C4-2B (cell line): Measurements from ENCODE around the gene RPL13.

ENCODE experiments used
- H3K27ac ChIP-seq: fragments of 450-650 bp; 2 replicates; pipeline ENCODE4 v1.5.1; 2017
- CTCF ChIP-seq: fragments of 450-650 bp; conservative IDR thresholded peaks from 2 replicates; pipeline ENCODE4 v1.5.1; 2017; ENCODE audit warnings: mild to moderate bottlenecking
- ZFX ChIP-seq: fragments of 450-650 bp; IDR thresholded peaks from 2 replicates; pipeline ENCODE4 v1.6.1; 2017

The RPL13 gene

DNA sequence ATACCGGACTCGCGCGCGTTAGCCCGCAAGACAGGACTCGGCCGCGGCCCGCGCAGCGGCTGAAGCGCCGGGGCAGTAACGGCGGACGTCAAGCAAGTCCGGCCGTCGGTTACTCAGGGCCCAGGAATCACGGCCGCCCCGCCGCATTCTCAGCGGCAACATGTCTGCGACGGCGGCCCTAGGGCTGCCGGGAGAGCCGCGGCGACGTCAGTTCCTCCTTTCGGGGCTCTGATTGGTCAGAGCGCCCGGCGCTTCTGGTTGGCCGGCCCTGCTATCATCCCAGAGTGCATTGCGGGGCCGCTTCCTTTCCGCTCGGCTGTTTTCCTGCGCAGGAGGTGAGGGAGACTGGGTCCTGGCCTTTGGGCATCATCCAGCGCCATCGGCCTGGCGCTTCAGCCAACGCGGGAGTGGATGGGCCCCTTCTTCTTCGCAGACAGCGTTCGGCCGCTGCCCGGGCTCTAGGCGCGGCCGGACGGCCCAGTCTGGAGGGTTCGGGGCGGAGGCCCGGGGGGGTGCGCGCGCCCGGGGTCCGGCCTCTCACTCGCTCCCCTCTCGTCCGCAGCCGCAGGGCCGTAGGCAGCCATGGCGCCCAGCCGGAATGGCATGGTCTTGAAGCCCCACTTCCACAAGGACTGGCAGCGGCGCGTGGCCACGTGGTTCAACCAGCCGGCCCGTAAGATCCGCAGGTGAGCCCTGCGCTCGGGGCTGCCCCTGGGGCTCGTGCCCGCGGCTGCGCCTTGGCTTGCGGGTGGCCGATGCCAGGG lies at the start of gene RPL13:
TSS of gene RPL13 (plus strand) at position 305 of the 764 bp plus-strand sequence. CDS start at position 583, 278 bp downstream.
- no peak for TF ChIP-seq CTCF
- peak; percentile 88 for TF ChIP-seq ZFX
- peak within 1 kb of the TSS; percentile 98 for H3K27ac ChIP-seq

DNA sequence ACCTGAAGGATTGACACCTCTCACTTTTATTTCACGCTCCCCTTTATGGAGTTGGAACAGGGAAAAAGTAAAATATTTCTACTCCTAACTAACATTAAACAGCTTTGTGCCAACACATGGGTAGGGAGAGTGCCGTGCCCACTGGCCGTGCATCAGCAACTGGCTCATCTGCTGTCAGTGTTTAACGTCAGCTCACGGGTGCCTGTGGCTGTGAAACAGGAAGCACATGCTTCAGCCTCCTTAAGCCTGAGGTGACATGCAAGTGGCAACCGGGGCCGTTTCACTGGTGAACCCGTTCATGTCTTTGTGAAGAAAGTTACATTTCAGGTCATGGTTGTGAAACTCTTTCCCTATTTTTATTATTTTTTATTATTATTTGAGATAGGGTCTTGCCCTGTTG lies 49.1 kb upstream of the RPL13 start:
- no peak overlapping the region for H3K27ac ChIP-seq
- no peak for TF ChIP-seq CTCF
- no peak for TF ChIP-seq ZFX

GRCh38 chr16:89512453-89512852 lies 48.0 kb upstream of the RPL13 start:
- H3K27ac ChIP-seq, result no peak overlapping the region

DNA sequence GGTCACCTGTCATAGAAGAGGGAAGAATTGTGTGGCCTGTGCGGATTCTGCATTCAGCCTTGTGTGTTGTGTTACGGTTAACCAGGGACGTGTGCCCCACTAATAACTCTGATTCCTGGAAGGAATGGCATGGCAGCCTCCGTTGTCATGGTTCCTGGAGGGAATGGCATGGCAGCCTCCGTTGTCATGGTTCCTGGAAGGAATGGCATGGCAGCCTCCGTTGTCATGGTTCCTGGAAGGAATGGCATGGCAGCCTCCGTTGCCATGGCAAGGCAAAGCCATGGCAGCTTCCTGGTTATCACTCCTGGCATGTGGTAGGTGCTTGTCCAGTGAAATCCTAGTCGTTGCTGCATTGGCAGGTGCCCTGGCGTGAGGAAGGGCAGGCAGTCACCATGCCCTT lies 43.4 kb upstream of the RPL13 start:
- TF ChIP-seq ZFX (no peak), CTCF (no peak)
- H3K27ac ChIP-seq, result no peak overlapping the region

More at GRCh38 chr16:89512453-89512852, 48.0 kb upstream of the RPL13 start:
- TF ChIP-seq ZFX, result no peak
- no peak for TF ChIP-seq CTCF

DNA sequence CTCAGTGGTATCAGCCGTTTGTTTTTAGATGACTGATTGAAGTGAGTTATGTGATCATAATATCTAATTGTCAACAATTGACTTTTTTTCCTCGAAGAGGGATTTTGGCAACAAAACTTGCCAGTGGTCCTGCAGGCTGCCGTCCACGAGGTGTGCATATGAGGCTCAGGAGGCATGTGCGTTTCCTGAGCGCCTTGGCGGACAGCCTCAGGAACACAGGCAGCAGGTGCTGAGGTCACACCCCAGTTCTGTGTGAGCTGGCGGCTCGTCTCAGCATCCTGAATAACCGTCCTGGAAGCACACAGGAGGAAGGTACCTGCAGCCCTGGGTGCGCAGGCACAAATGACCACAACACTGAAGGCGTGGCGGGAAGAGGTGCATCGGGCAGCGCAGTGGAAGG lies 40.6 kb upstream of the RPL13 start:
- TF ChIP-seq CTCF, result no peak
- TF ChIP-seq ZFX, result no peak
- H3K27ac ChIP-seq, result no peak overlapping the region

DNA sequence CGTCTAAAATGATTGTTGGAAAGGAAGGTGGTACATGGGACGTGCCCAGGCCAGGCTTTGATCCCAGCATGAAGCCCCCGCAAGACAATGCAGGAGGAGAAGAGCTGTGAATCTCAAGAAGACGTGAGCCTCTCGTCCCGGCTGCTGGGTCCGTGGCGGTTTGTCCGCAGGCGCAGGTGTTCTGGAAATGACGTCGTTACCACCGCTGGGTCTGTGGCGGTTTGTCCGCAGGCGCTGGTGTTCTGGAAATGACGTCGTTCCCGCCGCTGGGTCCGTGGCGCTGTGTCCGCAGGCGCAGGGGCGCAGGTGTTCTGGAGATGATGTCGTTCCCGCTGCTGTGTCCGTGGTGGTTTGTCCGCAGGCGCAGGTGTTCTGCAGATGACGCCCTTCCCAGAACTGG lies 38.2 kb upstream of the RPL13 start:
- no peak overlapping the region for H3K27ac ChIP-seq
- TF ChIP-seq ZFX, result no peak

DNA sequence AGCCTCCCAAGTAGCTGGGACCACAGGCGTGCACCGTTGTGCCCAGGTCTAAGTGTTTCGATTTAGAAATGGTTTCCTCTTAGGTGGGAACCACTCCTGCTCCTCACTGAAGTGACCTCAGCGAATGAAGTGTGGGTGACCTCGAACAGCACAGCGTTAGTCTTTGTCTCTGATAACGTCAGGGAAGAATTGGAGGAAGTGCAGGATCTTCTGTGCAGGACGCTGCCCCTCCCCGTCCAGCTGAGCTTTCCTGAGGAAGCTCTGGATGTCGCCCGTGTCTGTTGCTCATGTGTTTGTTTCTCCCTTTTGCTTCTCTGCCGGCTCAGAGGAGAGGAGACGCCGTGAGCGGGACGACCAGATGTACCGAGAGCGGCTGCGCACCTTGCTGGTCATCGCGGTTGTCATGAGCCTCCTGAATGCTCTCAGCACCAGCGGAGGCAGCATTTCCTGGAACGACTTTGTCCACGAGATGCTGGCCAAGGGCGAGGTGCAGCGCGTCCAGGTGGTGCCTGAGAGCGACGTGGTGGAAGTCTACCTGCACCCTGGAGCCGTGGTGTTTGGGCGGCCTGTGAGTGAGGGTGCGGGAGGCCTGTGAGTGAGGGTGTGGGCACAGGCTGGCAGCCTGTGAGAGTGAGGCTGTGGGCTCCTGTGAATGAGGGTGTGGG lies 36.7 kb upstream of the RPL13 start:
- H3K27ac ChIP-seq, result no peak overlapping the region
- TF ChIP-seq CTCF, result no peak
- no peak for TF ChIP-seq ZFX
